DMS 273 treated with DMSO at 0.1 percent for 48 hours (cell line): ENCODE results near the gene GAREM1.
"Not testable (repeated sequence)": the region's sequence is repeated elsewhere in the genome, so short reads cannot be mapped to it uniquely, and the experiment has no call there.

Experiments used
- DNase-seq: peaks from one replicate; lab custom pipeline; 2025; lab: John Stamatoyannopoulos, UW

Gene GAREM1

DNA sequence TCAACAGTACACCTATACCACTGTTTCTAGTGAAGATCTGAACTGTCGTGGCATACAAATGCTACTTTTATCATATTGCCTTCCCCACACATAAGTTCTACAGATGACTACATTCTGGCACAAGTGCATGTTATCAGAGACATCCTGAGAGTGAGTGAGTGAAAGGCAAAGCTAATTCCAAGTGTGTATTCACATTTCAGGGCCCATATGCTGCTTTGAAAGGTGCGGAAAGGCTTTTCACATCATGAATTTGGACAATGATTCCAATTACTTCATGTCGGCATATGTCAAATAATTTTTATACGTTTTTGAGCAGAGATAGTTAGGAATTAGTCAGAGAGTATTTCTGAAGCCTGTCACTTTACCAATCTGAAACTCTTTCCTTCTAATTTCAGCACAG, 101.7 kb downstream of the GAREM1 start:
- no peak for DNase-seq

DNA sequence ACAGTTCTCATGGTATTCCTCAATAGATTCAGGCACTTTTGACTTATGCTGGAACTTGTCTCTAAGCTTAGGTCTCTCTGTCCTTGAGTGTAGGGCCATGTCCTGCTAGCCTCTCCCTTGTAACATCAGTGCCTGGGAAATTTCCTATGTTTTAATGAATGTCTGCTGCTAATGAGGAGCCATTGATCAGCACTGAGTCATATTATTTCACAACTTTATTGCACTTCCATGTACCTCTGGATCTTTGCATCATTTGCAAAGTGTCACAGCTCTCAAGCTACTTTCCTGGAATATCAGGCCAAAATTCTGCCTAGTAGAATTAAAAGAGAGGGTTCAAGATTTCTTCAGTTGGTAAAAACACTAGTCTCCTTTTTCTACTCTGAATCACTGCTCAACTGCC, 102.5 kb downstream of the GAREM1 start:
- DNase-seq: no peak

DNA sequence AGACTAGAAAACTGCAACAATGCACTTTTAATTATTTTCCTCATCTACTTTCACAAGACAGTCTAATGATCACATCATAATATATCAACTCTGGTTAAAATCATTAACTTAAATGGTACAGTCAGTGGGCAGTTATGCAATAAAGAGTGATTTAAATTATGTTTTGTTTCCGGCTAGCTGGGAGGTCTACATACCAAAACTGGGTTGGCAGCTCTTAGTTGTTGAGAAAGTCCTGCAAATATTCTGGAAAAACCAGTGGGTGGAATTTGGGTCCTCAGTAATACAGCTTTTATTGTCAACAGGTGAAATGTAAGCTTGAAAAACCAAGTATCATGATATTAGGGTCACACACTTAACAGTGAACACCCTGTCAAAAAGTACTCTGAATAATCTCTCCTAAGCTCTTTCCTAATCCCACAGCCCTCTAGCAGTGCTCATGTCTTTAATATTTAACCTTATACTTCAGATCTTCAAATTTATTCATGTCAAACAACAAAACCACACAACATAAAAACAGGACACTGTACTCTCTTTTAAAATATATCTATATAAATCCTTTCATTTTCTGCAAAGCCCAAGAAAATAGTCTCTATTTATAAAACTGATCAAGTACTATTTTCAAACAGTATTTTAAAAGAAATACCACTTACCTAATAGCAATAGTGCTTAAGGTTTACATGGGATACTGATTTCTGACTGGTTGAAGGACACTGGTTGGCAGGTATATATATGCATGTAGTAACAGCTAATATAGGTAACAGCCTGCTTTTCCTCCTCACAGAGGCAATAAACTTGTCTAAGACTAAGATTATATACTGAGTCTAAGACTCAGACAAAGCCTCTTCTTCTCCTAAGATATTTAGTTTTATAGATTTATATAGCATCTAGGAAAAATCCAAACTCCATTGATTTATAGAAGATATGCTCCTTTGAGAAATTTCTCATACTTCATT, 103.8 kb downstream of the GAREM1 start:
- no peak for DNase-seq

DNA sequence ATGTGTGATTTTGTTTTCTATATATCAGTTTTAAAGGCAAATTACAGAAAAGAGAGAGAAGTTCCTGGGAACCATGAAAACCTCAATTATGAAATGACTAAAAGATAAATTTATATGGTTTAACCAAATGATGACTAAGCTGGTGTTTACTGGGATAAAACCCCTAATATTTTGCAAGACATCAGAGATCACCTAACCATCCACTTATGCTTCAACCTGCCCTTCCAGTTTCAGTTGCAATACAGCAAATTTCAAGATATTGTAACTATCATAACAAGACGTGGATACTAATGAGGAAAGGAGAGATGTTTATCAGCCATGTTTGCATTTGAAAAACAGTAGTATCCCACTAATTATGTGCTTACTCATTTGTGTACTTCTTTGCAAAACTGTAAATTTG, 108.2 kb downstream of the GAREM1 start:
- DNase-seq: no peak

- DNase-seq: no peak
These were observed 109.9 kb downstream of the GAREM1 start for GRCh38 chr18:32360682-32361345.

DNA sequence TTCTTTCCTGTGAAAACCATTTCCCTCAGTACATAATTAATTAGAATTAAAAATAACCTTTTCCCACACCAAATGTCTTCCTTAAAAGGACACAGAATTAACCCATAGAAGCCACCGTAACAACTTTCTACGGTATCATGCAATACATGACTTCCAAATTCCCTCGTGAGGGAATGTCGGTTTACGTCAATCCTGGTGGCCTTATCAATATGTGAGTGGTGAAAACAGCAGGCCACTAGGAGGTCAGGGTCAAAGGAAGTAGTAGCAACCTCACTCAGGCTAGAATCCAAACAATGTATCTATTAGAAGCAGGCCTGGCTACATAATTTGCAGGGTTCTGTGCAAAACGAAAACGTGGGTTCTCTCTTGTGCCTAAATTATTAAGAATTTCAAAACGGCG, 112.2 kb downstream of the GAREM1 start:
- no peak for DNase-seq

GRCh38 chr18:32358075-32358474, 112.6 kb downstream of the GAREM1 start:
- DNase-seq: no peak

- DNase-seq: no peak
These were observed 114.8 kb downstream of the GAREM1 start for GRCh38 chr18:32355896-32356295.

DNA sequence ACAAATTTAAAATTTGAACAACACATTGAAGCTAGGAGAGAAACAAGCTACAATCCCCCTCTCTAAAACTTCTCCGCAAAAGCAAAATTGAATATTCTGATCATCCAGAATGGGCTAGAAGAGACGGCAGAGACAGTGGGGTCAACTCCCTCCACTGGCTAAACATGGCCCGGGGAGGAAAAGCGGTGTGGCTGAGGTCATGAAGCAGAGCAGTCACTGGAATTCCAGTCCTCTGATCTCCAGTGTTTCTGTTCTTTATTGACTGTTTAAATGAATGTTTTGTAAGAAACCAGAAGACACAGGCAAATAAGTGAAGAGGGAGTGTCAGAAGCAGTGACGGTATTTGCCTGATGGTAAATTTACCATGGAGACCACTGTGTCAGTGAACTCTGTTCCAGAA, 116.2 kb downstream of the GAREM1 start:
- DNase-seq: no peak

- no peak for DNase-seq
These were observed 117.4 kb downstream of the GAREM1 start for GRCh38 chr18:32353257-32353656.

GRCh38 chr18:32351032-32351431, 119.7 kb downstream of the GAREM1 start:
- DNase-seq: no peak

GRCh38 chr18:32349728-32350395, 120.8 kb downstream of the GAREM1 start:
- peak; percentile 42 for DNase-seq

DNA sequence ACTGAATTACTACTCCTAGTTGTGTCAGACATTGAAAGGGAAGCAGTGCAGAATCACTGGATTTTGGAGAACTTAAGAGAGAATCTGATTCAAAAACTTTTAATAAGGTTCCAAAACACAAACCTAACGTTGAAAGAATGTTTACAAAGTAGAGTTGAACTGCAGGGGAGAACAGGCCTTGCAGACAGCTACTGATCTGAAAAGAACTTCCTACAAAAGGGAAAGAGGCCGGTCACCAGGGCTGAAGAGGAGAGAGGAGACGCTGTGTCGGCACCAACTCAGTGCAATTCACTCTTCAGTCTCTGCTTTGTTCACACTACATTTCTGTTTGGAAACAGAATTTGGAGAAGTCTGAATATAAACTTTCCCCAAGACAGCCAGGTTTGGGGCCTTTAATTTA, 124.0 kb downstream of the GAREM1 start:
- no peak for DNase-seq

DNA sequence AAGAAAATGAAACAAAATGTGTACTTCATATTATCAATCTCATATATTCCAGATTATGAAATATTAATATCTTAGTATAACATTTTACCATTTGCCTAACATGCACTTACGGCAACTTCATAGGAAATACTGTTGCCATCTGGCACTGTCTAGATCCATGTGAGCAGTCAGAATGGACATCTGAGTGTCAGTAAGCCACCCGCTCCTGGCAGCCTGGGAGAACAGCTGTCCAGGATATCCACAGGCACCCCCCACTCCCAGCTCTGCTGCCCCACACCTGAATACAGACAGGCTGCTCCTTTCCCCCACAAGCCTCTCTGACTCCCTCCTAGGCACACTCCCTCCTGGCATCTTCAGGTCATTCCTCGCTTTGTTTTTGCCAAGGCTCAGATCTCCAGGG, 127.0 kb downstream of the GAREM1 start:
- peak; percentile 59 for DNase-seq

- DNase-seq: not testable (repeated sequence)
These were observed 129.6 kb downstream of the GAREM1 start for GRCh38 chr18:32341112-32341511.

- DNase-seq: no peak
These were observed 131.6 kb downstream of the GAREM1 start for GRCh38 chr18:32339045-32339444.

DNA sequence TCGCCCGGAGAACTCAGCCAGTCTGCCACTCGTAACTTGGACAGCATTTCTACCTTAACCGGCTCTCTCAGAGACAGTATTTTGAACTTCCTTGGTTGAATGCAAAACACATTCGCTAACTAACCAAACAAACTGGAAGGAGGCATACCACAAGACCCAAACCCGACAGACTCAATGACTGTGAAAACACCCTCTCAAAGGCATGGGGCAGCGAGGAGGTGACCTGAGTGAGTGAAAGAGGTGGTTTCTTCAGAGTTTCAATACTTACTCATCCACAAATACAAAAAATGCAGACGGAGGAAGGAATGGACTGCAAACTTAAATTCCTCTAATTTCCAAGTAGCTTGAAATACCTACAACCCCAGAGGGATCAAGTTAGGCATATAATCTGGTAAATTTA, 132.9 kb downstream of the GAREM1 start:
- DNase-seq: no peak

DNA sequence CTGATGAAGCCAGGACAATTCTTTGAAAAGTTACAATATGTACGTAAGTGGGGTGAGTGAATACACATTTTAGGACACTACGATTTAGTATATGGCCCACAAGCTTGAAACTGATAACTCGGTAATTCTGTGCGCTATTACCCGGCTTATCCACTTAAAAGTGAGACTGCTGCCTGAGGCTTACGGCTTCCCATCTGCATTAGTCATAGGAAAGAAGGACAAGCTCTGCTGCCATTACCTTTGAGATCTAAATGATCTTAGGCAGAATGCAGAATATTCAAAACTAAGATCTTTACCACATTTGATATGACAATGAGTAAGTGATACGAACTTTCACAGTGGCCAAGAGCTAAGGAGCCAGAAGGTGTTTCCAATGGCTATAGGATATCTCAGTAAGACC, 133.3 kb downstream of the GAREM1 start:
- no peak for DNase-seq

DNA sequence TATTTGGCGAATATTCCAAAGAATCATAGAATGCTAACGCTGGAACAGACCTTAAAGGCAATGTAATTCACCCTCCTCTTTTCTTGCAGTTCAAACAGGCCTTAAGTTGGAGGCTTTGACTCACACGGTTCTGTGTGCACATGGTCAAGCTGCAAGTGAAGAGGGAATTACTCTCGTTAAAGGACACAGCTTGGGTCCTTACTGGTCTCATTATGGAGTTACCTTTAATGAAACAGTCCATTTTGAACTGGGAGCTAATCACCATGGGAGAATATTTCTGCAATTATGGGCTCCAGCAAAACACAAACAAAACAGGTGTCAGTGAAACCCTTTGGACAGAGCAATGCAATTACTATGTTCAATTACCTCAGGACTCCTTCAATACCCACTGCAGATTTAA, 135.5 kb downstream of the GAREM1 start:
- DNase-seq: no peak

DNA sequence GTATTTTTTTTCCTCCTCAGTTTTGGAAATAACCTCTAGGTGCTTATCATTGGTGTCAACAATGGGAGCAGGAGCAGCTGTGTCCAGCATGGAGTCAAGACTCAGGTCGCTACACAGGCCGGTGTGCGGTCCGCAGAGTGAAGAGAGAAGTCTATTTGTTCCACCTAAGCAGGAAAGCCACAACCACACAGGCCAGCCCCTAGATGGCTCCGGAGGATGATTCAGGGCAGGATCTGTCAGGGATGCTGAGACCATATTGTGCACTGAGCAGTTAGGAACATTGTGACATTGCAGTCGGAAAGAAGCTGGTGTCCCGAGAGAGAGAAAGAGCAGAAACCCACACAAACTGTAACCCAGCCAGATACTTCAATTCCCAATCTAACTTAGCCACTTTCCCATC, 136.9 kb downstream of the GAREM1 start:
- DNase-seq: no peak

DNA sequence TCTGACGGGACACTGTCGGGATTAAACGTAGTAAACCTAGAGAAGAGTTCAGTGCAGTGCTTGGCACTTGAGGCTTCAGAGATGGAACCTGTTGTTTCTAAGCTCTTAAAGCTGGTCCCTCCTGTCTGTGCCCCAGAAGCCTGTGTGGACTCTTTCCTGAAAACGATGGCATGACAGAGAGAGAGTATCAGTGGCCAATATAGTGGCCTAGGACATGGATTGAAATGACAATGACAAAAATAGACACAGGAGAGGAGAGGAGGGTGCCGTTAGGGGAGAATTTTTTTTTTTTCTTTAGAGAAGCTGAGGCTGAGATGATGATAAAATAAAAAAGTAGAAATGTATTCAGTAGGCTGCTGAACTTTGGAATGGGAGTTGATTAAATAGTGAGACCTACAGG, 138.0 kb downstream of the GAREM1 start:
- no peak for DNase-seq

GRCh38 chr18:32328974-32329373, 141.7 kb downstream of the GAREM1 start:
- DNase-seq: no peak

DNA sequence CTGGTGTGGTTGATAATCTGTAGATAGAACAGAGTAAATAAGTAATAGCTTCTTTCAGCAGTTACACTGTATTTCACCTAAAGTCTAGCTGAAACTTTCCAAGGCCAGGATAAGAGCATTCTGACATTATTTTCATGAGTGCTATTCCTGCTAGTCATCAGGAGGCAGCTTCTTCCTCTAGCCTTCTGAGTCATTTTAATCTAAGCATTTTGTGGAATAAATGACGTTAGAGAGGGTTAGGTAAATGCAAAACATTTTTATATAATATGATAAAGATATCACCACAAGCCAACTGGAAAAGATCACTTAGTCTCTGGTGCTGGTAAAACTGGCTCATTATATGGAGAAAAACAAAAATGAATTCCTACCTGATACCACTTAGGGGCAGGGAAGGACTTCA, 142.3 kb downstream of the GAREM1 start:
- DNase-seq: no peak
